Neural cell (in vitro differentiated cells): ENCODE measurements around the gene PLD1. TPM values are rescaled to one million over a fixed set of nuclear protein-coding genes. Genes with fewer than 3 reads are reported as not detected.

Experiments used
- H2AFZ ChIP-seq: fragments of 200-600, 300-800 bp; sonication (generic), shearing (Covaris generic); 2 replicates; pipeline ENCODE4 v1.6.0; 2014; ENCODE audit warnings: low read depth, mild to moderate bottlenecking, antibody characterized with exemption, low read length, moderate library complexity
- H3F3A ChIP-seq: fragments of 200-600 bp; shearing (Covaris generic); 2 replicates; pipeline ENCODE4 v1.6.1; 2016; ENCODE audit warnings: mild to moderate bottlenecking, moderate library complexity, mixed read lengths, antibody characterized with exemption, low read length; ENCODE audit not compliant: insufficient read depth, poor library complexity, severe bottlenecking
- H3K27ac ChIP-seq: fragments of 200-600, 300-800 bp; sonication (generic), shearing (Covaris generic); 2 replicates; pipeline ENCODE4 v1.5.1; 2014; ENCODE audit warnings: mild to moderate bottlenecking, low read length, moderate library complexity
- H3K27me3 ChIP-seq: fragments of 300-800, 200-600 bp; sonication (generic), shearing (Covaris generic); 2 replicates; pipeline ENCODE4 v1.6.0; 2014; ENCODE audit warnings: mild to moderate bottlenecking, low read depth, low read length, moderate library complexity; ENCODE audit not compliant: insufficient read depth
- H3K36me3 ChIP-seq: fragments of 300-800, 200-600 bp; sonication (generic), shearing (Covaris generic); 2 replicates; pipeline ENCODE4 v1.5.1; 2014; ENCODE audit warnings: mild to moderate bottlenecking, antibody characterized with exemption, low read length, moderate library complexity; ENCODE audit not compliant: insufficient read depth
- H3K4me2 ChIP-seq: fragments of 300-800, 200-600 bp; sonication (generic), shearing (Covaris generic); 2 replicates; pipeline ENCODE4 v1.6.0; 2014; ENCODE audit warnings: mild to moderate bottlenecking, low read length
- H3K4me3 ChIP-seq: fragments of 300-800, 200-600 bp; sonication (generic), shearing (Covaris generic); 2 replicates; pipeline ENCODE4 v1.5.1; 2014; ENCODE audit warnings: mild to moderate bottlenecking, low read length, moderate library complexity
- H3K79me2 ChIP-seq: fragments of 200-600 bp; shearing (Covaris generic); replicated peaks from 2 replicates; pipeline ENCODE4 v1.6.0; 2014; ENCODE audit warnings: mild to moderate bottlenecking, low read length, moderate library complexity; ENCODE audit not compliant: insufficient read depth
- H3K9ac ChIP-seq: fragments of 300-800, 200-600 bp; sonication (generic), shearing (Covaris generic); 2 replicates; pipeline ENCODE4 v1.6.1; 2016; ENCODE audit warnings: mild to moderate bottlenecking, low read length, mixed read lengths
- H3K9me2 ChIP-seq: fragments of 200-600 bp; shearing (Covaris generic); 2 replicates; pipeline ENCODE4 v1.6.1; 2016; ENCODE audit warnings: mild to moderate bottlenecking, low read length, mixed read lengths; ENCODE audit not compliant: insufficient read depth
- H3K9me3 ChIP-seq: fragments of 200-600, 300-800 bp; sonication (generic), shearing (Covaris generic); 2 replicates; pipeline ENCODE4 v1.6.1; 2016; ENCODE audit warnings: mild to moderate bottlenecking, mixed run types, low read length, moderate library complexity, mixed read lengths
- H4K20me1 ChIP-seq: fragments of 200-600 bp; shearing (Covaris generic); 2 replicates; pipeline ENCODE4 v1.6.1; 2016; ENCODE audit warnings: mild to moderate bottlenecking, mixed run types; ENCODE audit not compliant: insufficient read depth
- CTCF ChIP-seq: fragments of 450-650 bp; IDR thresholded peaks from 2 replicates; pipeline ENCODE4 v1.5.1; 2014; ENCODE audit warnings: antibody characterized with exemption, mild to moderate bottlenecking, moderate library complexity; ENCODE audit not compliant: poor library complexity, severe bottlenecking
- EP300 ChIP-seq: fragments of 450-650 bp; conservative IDR thresholded peaks from 2 replicates; pipeline ENCODE4 v1.6.1; 2014; ENCODE audit warnings: antibody characterized with exemption, mild to moderate bottlenecking, moderate library complexity; ENCODE audit not compliant: poor library complexity, severe bottlenecking
- EZH2 ChIP-seq: fragments of 200-600, 300-800 bp; shearing (Covaris generic), sonication (generic); IDR thresholded peaks from 2 replicates; pipeline ENCODE4 v1.6.1; 2014; ENCODE audit warnings: antibody characterized with exemption, low read length, borderline replicate concordance, mild to moderate bottlenecking; ENCODE audit not compliant: insufficient read depth, poor library complexity, severe bottlenecking
- MXI1 ChIP-seq: fragments of 450-650 bp; conservative IDR thresholded peaks from 2 replicates; pipeline ENCODE4 v1.6.1; 2014; ENCODE audit warnings: antibody characterized with exemption, mild to moderate bottlenecking; ENCODE audit not compliant: poor library complexity, severe bottlenecking
- POLR2AphosphoS5 ChIP-seq: IDR thresholded peaks from 2 replicates; pipeline ENCODE4 v1.6.1; 2012
- RAD21 ChIP-seq: fragments of 450-650 bp; conservative IDR thresholded peaks from 2 replicates; pipeline ENCODE4 v1.6.1; 2014; ENCODE audit warnings: antibody characterized with exemption, mild to moderate bottlenecking, moderate library complexity
- REST ChIP-seq: IDR thresholded peaks from 2 replicates; pipeline ENCODE4 v1.6.1; 2012; ENCODE audit warnings: borderline replicate concordance
- SMC3 ChIP-seq: fragments of 450-650 bp; conservative IDR thresholded peaks from 2 replicates; pipeline ENCODE4 v1.6.1; 2014; ENCODE audit warnings: antibody characterized with exemption, mild to moderate bottlenecking, moderate library complexity; ENCODE audit not compliant: poor library complexity
- TAF1 ChIP-seq: IDR thresholded peaks from 2 replicates; pipeline ENCODE4 v1.6.1; 2012; ENCODE audit warnings: low read depth
- polyA plus RNA-seq: library from polyadenylated mRNA; depleted of rRNA; stranded (reverse); fragments of >200 nt; gene quantifications from 2 replicates; pipeline ENCODE4 v1.2.3, GENCODE V29; 2014

The PLD1 gene
- polyA plus RNA-seq, 1 donor from 2014 or later, result 0.06 TPM

DNA sequence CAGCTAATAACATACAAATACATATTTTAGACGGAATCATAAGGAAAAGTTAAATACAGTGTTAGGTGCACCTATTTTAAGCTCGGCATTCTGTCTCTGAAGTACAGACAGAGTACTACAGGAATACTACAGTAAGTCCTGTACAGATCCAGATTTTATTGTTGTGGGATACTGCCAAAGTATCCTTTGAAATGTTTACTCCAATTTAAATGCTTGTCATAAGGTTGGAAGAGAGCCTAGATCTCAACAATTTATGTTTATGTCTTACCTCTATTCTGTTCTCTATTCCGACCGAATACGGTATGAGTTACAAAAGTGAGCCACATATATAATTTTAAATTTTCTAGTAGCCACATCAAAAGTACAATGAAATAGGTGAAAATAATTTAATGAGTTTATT, 25.3 kb downstream of the PLD1 start:
- H3K79me2 ChIP-seq, result no peaks in the 10 kb centered on the region
- H3K36me3 ChIP-seq, result no peaks in the 10 kb centered on the region
- H4K20me1 ChIP-seq, result no peaks in the 10 kb centered on the region
- H3K9ac ChIP-seq, result no peak overlapping the region
- no peak overlapping the region for H2AFZ ChIP-seq
- no peak overlapping the region for H3K4me2 ChIP-seq
- H3K27me3 ChIP-seq, result no peaks in the 10 kb centered on the region
- H3K9me3 ChIP-seq, result no peaks in the 10 kb centered on the region
- no peaks in the 10 kb centered on the region for H3K9me2 ChIP-seq
- H3K4me3 ChIP-seq, result no peak overlapping the region
- no peaks in the 10 kb centered on the region for H3F3A ChIP-seq
- H3K27ac ChIP-seq, result no peak overlapping the region
- no peak for TF ChIP-seq EZH2
- TF ChIP-seq SMC3, result no peak
- no peak for TF ChIP-seq POLR2AphosphoS5

GRCh38 chr3:171784387-171784786, 25.9 kb downstream of the PLD1 start:
- Histone ChIP-seq H3K27me3 (no peaks in the 10 kb centered on the region), H3F3A (no peaks in the 10 kb centered on the region), H3K9ac (no peak overlapping the region), H4K20me1 (no peaks in the 10 kb centered on the region), H3K36me3 (no peaks in the 10 kb centered on the region), H3K9me2 (no peaks in the 10 kb centered on the region), H2AFZ (no peak overlapping the region), H3K4me3 (no peak overlapping the region), H3K9me3 (no peaks in the 10 kb centered on the region), H3K27ac (no peak overlapping the region), H3K4me2 (no peak overlapping the region), H3K79me2 (no peaks in the 10 kb centered on the region)
- TF ChIP-seq REST (no peak), EP300 (no peak), RAD21 (no peak), POLR2AphosphoS5 (no peak), MXI1 (no peak), SMC3 (no peak), EZH2 (no peak), TAF1 (no peak), CTCF (no peak)

DNA sequence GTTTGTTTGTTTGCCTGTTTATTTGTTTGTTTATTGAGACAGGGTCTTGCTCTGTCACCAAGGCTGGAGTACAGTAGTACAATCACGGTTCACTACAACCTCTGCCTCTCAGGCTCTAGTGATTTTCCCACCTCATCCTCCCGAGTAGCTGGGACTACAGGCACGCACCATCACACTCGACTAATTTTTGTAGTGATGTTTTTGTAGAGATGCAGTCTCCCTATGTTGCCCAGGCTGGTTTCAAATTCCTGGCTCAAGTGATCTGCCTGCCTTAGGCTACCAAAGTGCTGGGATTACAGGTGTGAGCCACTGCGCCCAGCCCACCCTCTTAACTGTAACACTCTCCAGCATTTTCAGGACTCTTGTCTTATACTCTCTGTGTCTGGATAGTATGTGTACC, 26.7 kb downstream of the PLD1 start:
- H3K9ac ChIP-seq, result no peak overlapping the region
- H4K20me1 ChIP-seq, result no peaks in the 10 kb centered on the region
- H3F3A ChIP-seq, result no peaks in the 10 kb centered on the region
- no peak overlapping the region for H2AFZ ChIP-seq
- H3K9me2 ChIP-seq, result no peaks in the 10 kb centered on the region
- H3K36me3 ChIP-seq, result no peaks in the 10 kb centered on the region
- no peak for TF ChIP-seq RAD21
- TF ChIP-seq EZH2, result no peak
- no peak for TF ChIP-seq POLR2AphosphoS5
- TF ChIP-seq MXI1, result no peak
- TF ChIP-seq SMC3, result no peak
- TF ChIP-seq CTCF, result no peak
- no peak for TF ChIP-seq EP300
- TF ChIP-seq TAF1, result no peak
- TF ChIP-seq REST, result no peak
- H3K27me3 ChIP-seq, result no peaks in the 10 kb centered on the region
- H3K4me2 ChIP-seq, result no peak overlapping the region
- H3K4me3 ChIP-seq, result no peak overlapping the region
- H3K9me3 ChIP-seq, result no peaks in the 10 kb centered on the region
- H3K79me2 ChIP-seq, result no peaks in the 10 kb centered on the region
- H3K27ac ChIP-seq, result no peak overlapping the region
